NT2/D1 (cell line): ENCODE results near the gene PLA2R1.

Experiments used
- DNase-seq: peaks from one replicate; pipeline ENCODE4 v3.0.0-alpha.2; 2011; ENCODE audit warnings: low read depth, low spot score
- H3K27me3 ChIP-seq: 2 replicates; pipeline ENCODE4 v1.6.0; 2011; ENCODE audit warnings: mild to moderate bottlenecking; ENCODE audit not compliant: insufficient read length, insufficient read depth
- H3K36me3 ChIP-seq: 2 replicates; pipeline ENCODE4 v1.6.1; 2011; ENCODE audit warnings: mild to moderate bottlenecking, low read length, mixed read lengths; ENCODE audit not compliant: insufficient read depth, insufficient read length
- H3K4me1 ChIP-seq: 2 replicates; pipeline ENCODE4 v1.5.1; 2011; ENCODE audit not compliant: insufficient read depth, insufficient read length
- H3K4me3 ChIP-seq: 2 replicates; pipeline ENCODE4 v1.5.1; 2011; ENCODE audit warnings: low read depth; ENCODE audit not compliant: insufficient read length
- H3K9ac ChIP-seq: 2 replicates; pipeline ENCODE4 v1.6.0; 2011; ENCODE audit warnings: low read depth; ENCODE audit not compliant: insufficient read length
- H3K9me3 ChIP-seq: 2 replicates; pipeline ENCODE4 v1.5.1; 2011; ENCODE audit warnings: mild to moderate bottlenecking, low read length; ENCODE audit not compliant: insufficient read depth
- SUZ12 ChIP-seq: IDR thresholded peaks from 2 replicates; pipeline ENCODE4 v1.6.1; 2011; ENCODE audit not compliant: insufficient read length, insufficient read depth; ENCODE audit errors: extremely low read depth
- YY1 ChIP-seq: IDR thresholded peaks from 2 replicates; pipeline ENCODE4 v1.6.1; 2011; ENCODE audit not compliant: insufficient read length, insufficient read depth
- ZNF274 ChIP-seq: IDR thresholded peaks from 2 replicates; pipeline ENCODE4 v1.6.1; 2011; ENCODE audit warnings: mild to moderate bottlenecking, low read depth, low read length

The PLA2R1 gene

GRCh38 chr2:160076914-160077313 lies 14.5 kb upstream of the PLA2R1 start:
- H3K4me3 ChIP-seq: no peak overlapping the region
- no peak for DNase-seq
- H3K9me3 ChIP-seq: peaks cover 10% of the 10 kb centered on the region; the same call in 1 of the 2 replicates
- no peak for TF ChIP-seq YY1
- no peak for TF ChIP-seq ZNF274
- no peak for TF ChIP-seq SUZ12
- no peaks in the 10 kb centered on the region for H3K36me3 ChIP-seq
- H3K4me1 ChIP-seq: no peaks in the 10 kb centered on the region
- no peak overlapping the region for H3K9ac ChIP-seq
- no peaks in the 10 kb centered on the region for H3K27me3 ChIP-seq

- Histone ChIP-seq H3K9me3 (peaks cover 13% of the 10 kb centered on the region; the same call in 1 of the 2 replicates), H3K36me3 (no peaks in the 10 kb centered on the region), H3K4me3 (no peak overlapping the region), H3K9ac (no peak overlapping the region), H3K4me1 (no peaks in the 10 kb centered on the region), H3K27me3 (no peaks in the 10 kb centered on the region)
- no peak for DNase-seq
- TF ChIP-seq SUZ12: no peak
- no peak for TF ChIP-seq ZNF274
- no peak for TF ChIP-seq YY1
Measured at GRCh38 chr2:160076241-160076640, 13.8 kb upstream of the PLA2R1 start.

- Histone ChIP-seq H3K9me3 (peaks cover 21% of the 10 kb centered on the region), H3K9ac (no peak overlapping the region), H3K4me3 (no peak overlapping the region), H3K27me3 (no peaks in the 10 kb centered on the region), H3K4me1 (no peaks in the 10 kb centered on the region), H3K36me3 (no peaks in the 10 kb centered on the region)
- DNase-seq: no peak
- TF ChIP-seq YY1 (no peak), SUZ12 (no peak), ZNF274 (no peak)
Measured at GRCh38 chr2:160075171-160075570, 12.8 kb upstream of the PLA2R1 start.

GRCh38 chr2:160073284-160073888 lies 11.0 kb upstream of the PLA2R1 start:
- DNase-seq: no peak
- no peaks in the 10 kb centered on the region for H3K27me3 ChIP-seq
- H3K4me1 ChIP-seq: no peaks in the 10 kb centered on the region
- TF ChIP-seq ZNF274 (no peak), SUZ12 (no peak), YY1 (no peak)
- H3K36me3 ChIP-seq: no peaks in the 10 kb centered on the region
- peaks cover 38% of the 10 kb centered on the region for H3K9me3 ChIP-seq
- H3K9ac ChIP-seq: no peak overlapping the region
- H3K4me3 ChIP-seq: no peak overlapping the region

GRCh38 chr2:160068906-160069305 lies 6.5 kb upstream of the PLA2R1 start:
- DNase-seq: no peak
- no peak overlapping the region for H3K9ac ChIP-seq
- H3K27me3 ChIP-seq: peaks cover 3% of the 10 kb centered on the region
- TF ChIP-seq SUZ12 (no peak), ZNF274 (no peak), YY1 (no peak)
- H3K4me1 ChIP-seq: peaks cover 11% of the 10 kb centered on the region
- peaks cover 56% of the 10 kb centered on the region for H3K9me3 ChIP-seq
- H3K36me3 ChIP-seq: no peaks in the 10 kb centered on the region
- H3K4me3 ChIP-seq: no peak overlapping the region

GRCh38 chr2:160064916-160065315 lies 2.5 kb upstream of the PLA2R1 start:
- H3K4me3 ChIP-seq: no peak overlapping the region
- H3K9me3 ChIP-seq: peaks cover 43% of the 10 kb centered on the region
- TF ChIP-seq ZNF274 (no peak), SUZ12 (no peak), YY1 (no peak)
- no peak for DNase-seq
- H3K27me3 ChIP-seq: peaks cover 35% of the 10 kb centered on the region
- no peaks in the 10 kb centered on the region for H3K36me3 ChIP-seq
- peaks cover 13% of the 10 kb centered on the region for H3K4me1 ChIP-seq
- no peak overlapping the region for H3K9ac ChIP-seq

- H3K4me1 ChIP-seq: peaks cover 13% of the 10 kb centered on the region
- no peak for DNase-seq
- TF ChIP-seq YY1 (no peak), ZNF274 (no peak), SUZ12 (no peak)
- peaks cover 35% of the 10 kb centered on the region for H3K9me3 ChIP-seq
- no peaks in the 10 kb centered on the region for H3K36me3 ChIP-seq
- no peak overlapping the region for H3K9ac ChIP-seq
- H3K27me3 ChIP-seq: peaks cover 36% of the 10 kb centered on the region
- no peak overlapping the region for H3K4me3 ChIP-seq
Measured at GRCh38 chr2:160063879-160064612, 1.6 kb upstream of the PLA2R1 start.
